SU-DHL-6 (cell line): ENCODE measurements around the gene NALF2.

Experiments used
- H2AFZ ChIP-seq: fragments of 200-600 bp; sonication (generic); 2 replicates; pipeline ENCODE4 v1.6.1; 2014; ENCODE audit warnings: low read depth, mild to moderate bottlenecking, moderate library complexity, mixed read lengths, antibody characterized with exemption, low read length; ENCODE audit not compliant: severe bottlenecking
- H3F3A ChIP-seq: fragments of 200-600 bp; shearing (Covaris generic); 2 replicates; pipeline ENCODE4 v1.6.0; 2016; ENCODE audit warnings: antibody characterized with exemption, mild to moderate bottlenecking; ENCODE audit not compliant: insufficient read depth
- H3K27ac ChIP-seq: fragments of 200-600 bp; sonication (generic); 2 replicates; pipeline ENCODE4 v1.5.1; 2016; ENCODE audit warnings: low read depth, mild to moderate bottlenecking, low read length, moderate library complexity, mixed read lengths
- H3K27me3 ChIP-seq: fragments of 200-600 bp; sonication (generic), shearing (Covaris generic); 2 replicates; pipeline ENCODE4 v1.6.0; 2014; ENCODE audit warnings: mild to moderate bottlenecking, low read length
- H3K36me3 ChIP-seq: fragments of 200-600 bp; sonication (generic); 2 replicates; pipeline ENCODE4 v1.6.1; 2014; ENCODE audit warnings: mild to moderate bottlenecking, low read length, mixed read lengths
- H3K4me2 ChIP-seq: fragments of 300-600, 200-600 bp; shearing (Covaris generic), sonication (generic); 2 replicates; pipeline ENCODE4 v1.6.0; 2014; ENCODE audit warnings: low read length, low read depth, mild to moderate bottlenecking; ENCODE audit not compliant: poor library complexity, severe bottlenecking
- H3K4me3 ChIP-seq: fragments of 200-600 bp; sonication (generic); 2 replicates; pipeline ENCODE4 v1.5.1; 2014; ENCODE audit warnings: antibody characterized with exemption, low read length, mild to moderate bottlenecking, mixed read lengths; ENCODE audit not compliant: insufficient read depth, poor library complexity, severe bottlenecking
- H3K79me2 ChIP-seq: fragments of 200-600 bp; sonication (generic); 2 replicates; pipeline ENCODE4 v1.6.1; 2014; ENCODE audit warnings: mild to moderate bottlenecking, low read length, moderate library complexity; ENCODE audit not compliant: insufficient read depth
- H3K9ac ChIP-seq: fragments of 200-600 bp; sonication (generic); 2 replicates; pipeline ENCODE4 v1.7.0; 2014; ENCODE audit warnings: mild to moderate bottlenecking, low read length
- H3K9me2 ChIP-seq: fragments of 200-600 bp; sonication (generic); replicated peaks from 2 replicates; pipeline ENCODE4 v1.6.1; 2014; ENCODE audit warnings: low read length; ENCODE audit not compliant: insufficient read depth
- H3K9me3 ChIP-seq: fragments of 200-600 bp; sonication (generic); 2 replicates; pipeline ENCODE4 v1.6.1; 2014; ENCODE audit warnings: low read length, mixed read lengths; ENCODE audit not compliant: insufficient read depth
- H4K20me1 ChIP-seq: fragments of 200-600 bp; sonication (generic); 2 replicates; pipeline ENCODE4 v1.6.1; 2014; ENCODE audit warnings: low read depth, mild to moderate bottlenecking, antibody characterized with exemption, low read length, moderate library complexity, mixed read lengths
- CTCF ChIP-seq: fragments of 200-600 bp; sonication (generic); IDR thresholded peaks from one replicate; pipeline ENCODE4 v1.5.1; 2017; ENCODE audit warnings: antibody characterized with exemption, mild to moderate bottlenecking, low read length, moderate library complexity; ENCODE audit not compliant: insufficient read depth, poor library complexity, severe bottlenecking
- EZH2phosphoT487 ChIP-seq: fragments of 200-600 bp; sonication (generic), shearing (Covaris generic); conservative IDR thresholded peaks from 2 replicates; pipeline ENCODE4 v1.6.1; 2018; ENCODE audit warnings: mild to moderate bottlenecking, antibody characterized with exemption, low read length, moderate library complexity, mixed read lengths

The NALF2 gene

GRCh38 chrX:69541956-69542355 lies 37.8 kb downstream of the NALF2 start:
- H2AFZ ChIP-seq: no peak overlapping the region

GRCh38 chrX:69543572-69543971 lies 39.4 kb downstream of the NALF2 start:
- Histone ChIP-seq H3K27me3 (no peaks in the 10 kb centered on the region), H3K9ac (no peak overlapping the region), H4K20me1 (no peaks in the 10 kb centered on the region), H3K4me3 (no peak overlapping the region), H3K4me2 (no peak overlapping the region), H3K79me2 (no peaks in the 10 kb centered on the region), H2AFZ (no peak overlapping the region), H3K9me3 (no peaks in the 10 kb centered on the region), H3F3A (no peaks in the 10 kb centered on the region), H3K36me3 (no peaks in the 10 kb centered on the region), H3K27ac (no peak overlapping the region), H3K9me2 (no peaks in the 10 kb centered on the region)
- no peak for TF ChIP-seq CTCF
- no peak for TF ChIP-seq EZH2phosphoT487

More at GRCh38 chrX:69541956-69542355, 37.8 kb downstream of the NALF2 start:
- no peaks in the 10 kb centered on the region for H3K9me2 ChIP-seq
- no peak overlapping the region for H3K9ac ChIP-seq
- no peaks in the 10 kb centered on the region for H3K36me3 ChIP-seq
- no peaks in the 10 kb centered on the region for H4K20me1 ChIP-seq
- TF ChIP-seq EZH2phosphoT487 (no peak), CTCF (no peak)
- no peaks in the 10 kb centered on the region for H3K79me2 ChIP-seq
- no peaks in the 10 kb centered on the region for H3K27me3 ChIP-seq
- no peak overlapping the region for H3K4me2 ChIP-seq
- no peak overlapping the region for H3K27ac ChIP-seq
- no peaks in the 10 kb centered on the region for H3F3A ChIP-seq
- H3K4me3 ChIP-seq: no peak overlapping the region
- H3K9me3 ChIP-seq: no peaks in the 10 kb centered on the region

- Histone ChIP-seq H3K9ac (no peak overlapping the region), H3K36me3 (no peaks in the 10 kb centered on the region), H3K4me2 (no peak overlapping the region), H3K9me3 (no peaks in the 10 kb centered on the region), H3K79me2 (no peaks in the 10 kb centered on the region), H4K20me1 (no peaks in the 10 kb centered on the region), H3F3A (no peaks in the 10 kb centered on the region), H3K27ac (no peak overlapping the region), H3K27me3 (no peaks in the 10 kb centered on the region), H3K4me3 (no peak overlapping the region), H2AFZ (no peak overlapping the region), H3K9me2 (no peaks in the 10 kb centered on the region)
- TF ChIP-seq CTCF (no peak), EZH2phosphoT487 (no peak)
These were observed 42.3 kb downstream of the NALF2 start for GRCh38 chrX:69546417-69546816.

- H3K27me3 ChIP-seq: no peaks in the 10 kb centered on the region
- no peaks in the 10 kb centered on the region for H3K79me2 ChIP-seq
- no peak overlapping the region for H3K27ac ChIP-seq
- no peak overlapping the region for H3K4me2 ChIP-seq
- no peaks in the 10 kb centered on the region for H3K9me3 ChIP-seq
- TF ChIP-seq EZH2phosphoT487 (no peak), CTCF (no peak)
- H2AFZ ChIP-seq: no peak overlapping the region
- H3K4me3 ChIP-seq: no peak overlapping the region
- H3K36me3 ChIP-seq: no peaks in the 10 kb centered on the region
- H3K9ac ChIP-seq: no peak overlapping the region
- no peaks in the 10 kb centered on the region for H3K9me2 ChIP-seq
- no peaks in the 10 kb centered on the region for H4K20me1 ChIP-seq
- H3F3A ChIP-seq: no peaks in the 10 kb centered on the region
These were observed 42.9 kb downstream of the NALF2 start for GRCh38 chrX:69546978-69547377.
